ENCODE data around the gene CCT4.
"Not testable (repeated sequence)": the region's sequence is repeated elsewhere in the genome, so short reads cannot be mapped to it uniquely, and the experiment has no call there.

The CCT4 gene, protein sequence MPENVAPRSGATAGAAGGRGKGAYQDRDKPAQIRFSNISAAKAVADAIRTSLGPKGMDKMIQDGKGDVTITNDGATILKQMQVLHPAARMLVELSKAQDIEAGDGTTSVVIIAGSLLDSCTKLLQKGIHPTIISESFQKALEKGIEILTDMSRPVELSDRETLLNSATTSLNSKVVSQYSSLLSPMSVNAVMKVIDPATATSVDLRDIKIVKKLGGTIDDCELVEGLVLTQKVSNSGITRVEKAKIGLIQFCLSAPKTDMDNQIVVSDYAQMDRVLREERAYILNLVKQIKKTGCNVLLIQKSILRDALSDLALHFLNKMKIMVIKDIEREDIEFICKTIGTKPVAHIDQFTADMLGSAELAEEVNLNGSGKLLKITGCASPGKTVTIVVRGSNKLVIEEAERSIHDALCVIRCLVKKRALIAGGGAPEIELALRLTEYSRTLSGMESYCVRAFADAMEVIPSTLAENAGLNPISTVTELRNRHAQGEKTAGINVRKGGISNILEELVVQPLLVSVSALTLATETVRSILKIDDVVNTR

DNA sequence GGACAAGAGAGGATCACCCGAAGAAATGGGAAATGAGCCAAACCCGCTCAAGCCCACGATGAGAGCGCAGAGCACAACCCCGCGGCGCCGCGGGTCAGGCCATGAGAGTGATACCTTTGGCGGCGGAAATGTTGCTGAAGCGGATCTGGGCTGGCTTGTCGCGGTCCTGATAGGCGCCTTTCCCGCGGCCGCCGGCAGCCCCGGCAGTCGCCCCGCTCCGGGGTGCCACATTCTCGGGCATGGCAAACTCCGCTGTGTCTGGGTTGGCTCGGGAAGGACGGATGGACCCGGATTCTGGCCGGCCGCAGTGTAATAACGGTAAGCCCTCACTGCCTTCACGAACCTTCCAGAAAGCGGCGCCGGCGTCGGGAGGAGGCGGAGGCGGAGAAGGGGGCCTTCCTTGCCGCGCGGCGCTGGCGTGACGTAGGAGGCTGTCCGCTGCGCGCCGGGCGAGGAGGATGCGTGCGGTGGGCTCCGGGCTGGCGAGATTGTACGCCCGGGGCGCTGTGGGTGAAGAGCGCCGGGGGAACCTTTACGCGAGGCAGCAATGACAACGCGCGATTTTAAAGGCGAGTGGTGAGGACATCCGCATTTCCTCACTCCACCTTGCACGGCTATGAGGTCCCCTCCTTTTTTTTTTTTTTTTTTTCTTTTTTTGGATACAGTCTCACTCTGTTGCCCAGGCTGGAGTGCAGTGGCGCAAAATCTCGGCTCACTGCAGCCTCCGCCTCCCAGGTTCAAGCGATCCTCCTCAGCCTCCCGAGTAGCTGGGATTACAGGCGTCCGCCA is at the start of gene CCT4:
Gene CCT4, minus strand, starts transcription at position 390 of the 789 bp plus-strand sequence. Its CDS starts 149 bp downstream, at position 241.
- DNase-seq (ENCODE audit: low spot score) = peak; percentile 95

DNA sequence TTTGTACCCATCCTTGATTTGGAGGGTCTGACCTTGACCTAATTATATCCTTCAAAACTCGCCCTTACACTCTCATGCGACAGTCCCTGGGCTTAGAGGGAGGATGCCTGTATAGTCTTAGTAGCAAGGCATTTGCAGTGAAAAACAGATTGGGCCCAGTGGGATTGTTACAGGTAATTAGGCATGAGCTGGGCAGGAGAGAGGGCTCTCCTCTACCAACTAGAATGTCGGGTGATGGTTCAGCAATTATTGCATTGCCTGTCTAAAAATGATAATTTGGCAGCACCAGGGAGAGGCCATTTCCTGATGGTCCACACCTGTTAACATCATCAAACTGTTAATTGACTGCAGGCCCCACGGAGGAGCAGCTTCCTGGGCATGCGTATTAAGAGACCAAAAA is 49.4 kb upstream of the CCT4 start:
- no peak for DNase-seq (ENCODE audit: low spot score)

DNA sequence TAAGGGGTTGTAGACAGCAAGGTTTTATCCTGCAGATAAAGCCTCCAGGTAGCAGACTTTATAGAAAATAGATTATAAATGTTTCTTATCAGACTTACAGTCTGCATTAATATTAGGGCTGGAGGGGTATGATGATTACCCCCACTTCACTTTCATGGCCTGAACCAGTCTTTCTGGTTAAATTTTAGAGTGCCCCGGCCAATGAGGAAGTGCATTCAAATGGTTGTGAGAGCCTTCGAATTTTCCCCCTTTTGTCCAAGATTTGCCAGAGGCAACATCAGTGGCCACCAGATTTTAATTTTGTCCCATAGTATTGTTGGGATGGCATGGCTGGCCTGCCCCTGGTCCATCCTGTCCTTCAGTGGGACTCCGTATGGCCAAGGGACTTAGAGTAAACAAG is 48.6 kb upstream of the CCT4 start:
- no peak for DNase-seq (ENCODE audit: low spot score)

DNA sequence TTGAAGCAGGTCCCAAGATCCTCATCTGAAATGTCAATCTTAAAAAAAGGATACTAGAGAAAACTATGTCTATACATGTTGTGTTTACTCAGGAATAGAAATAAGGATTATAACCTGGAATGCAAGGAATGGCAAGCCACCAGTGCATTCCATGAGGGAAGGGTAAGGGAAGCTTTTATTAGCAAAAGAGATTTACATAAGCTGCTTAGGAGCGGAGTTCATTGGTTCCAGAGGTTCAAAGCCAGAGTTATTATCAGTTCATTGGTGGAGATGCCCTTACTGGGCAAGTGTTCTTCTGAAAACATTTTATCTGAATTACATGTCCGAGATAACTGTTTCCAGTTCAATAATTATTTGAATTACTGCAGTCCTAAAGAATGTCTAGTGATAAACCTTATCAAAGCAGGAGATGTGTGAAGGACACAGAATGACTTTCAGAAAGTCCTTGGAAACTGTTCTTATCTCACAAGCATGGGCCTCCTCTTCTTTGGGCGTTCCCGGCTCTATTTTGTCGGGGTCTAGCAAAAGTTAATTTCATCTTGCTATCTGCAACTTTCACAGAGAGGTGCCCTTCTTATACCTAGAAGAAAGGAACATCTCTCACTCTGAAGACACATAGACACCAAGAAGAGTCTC is 40.5 kb upstream of the CCT4 start:
- no peak for DNase-seq (ENCODE audit: low spot score)

DNA sequence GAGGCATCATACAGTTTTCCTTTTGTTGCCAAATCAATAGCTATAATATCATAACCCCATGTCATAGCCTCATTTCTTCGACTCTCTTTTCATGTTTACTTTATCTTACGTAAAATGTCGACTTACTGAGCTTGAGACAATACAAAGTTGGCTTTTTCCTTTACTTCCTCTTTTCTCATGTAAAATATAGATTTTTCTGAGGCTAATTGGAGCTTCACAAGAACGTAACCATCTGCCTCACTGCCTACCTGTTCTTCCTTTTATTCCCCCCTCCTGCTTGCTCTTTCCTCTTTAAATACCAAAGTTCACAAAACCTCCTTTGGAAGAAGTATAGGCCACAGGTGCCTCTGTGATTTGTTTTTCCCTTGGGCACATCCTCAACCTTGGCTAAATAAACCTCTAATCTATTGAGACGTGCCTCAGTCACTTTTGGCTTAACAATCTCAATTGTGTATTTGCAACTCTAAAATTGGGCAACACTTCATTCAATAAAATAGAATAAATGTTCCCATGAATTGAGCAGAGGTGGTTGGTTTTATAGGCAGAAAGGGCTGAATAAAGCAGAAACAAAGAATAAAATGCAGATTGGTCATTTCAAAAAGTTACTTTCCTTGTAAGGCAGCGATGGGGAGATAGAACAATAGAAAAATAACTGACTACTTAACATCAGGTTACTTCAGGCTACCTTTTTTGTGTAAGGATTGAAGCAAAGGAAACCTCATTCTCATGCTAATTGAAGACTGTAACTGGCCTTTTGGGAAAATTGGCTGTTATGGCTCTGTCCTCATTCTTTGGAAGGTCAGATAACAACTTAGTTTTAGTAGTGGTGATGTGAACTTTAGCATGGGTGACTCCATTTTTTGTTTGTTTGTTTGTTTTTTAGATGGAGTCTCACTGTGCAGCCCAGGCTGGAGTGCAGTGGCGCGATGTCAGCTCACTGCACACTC is 38.3 kb upstream of the CCT4 start:
- no peak for DNase-seq (ENCODE audit: low spot score)

DNA sequence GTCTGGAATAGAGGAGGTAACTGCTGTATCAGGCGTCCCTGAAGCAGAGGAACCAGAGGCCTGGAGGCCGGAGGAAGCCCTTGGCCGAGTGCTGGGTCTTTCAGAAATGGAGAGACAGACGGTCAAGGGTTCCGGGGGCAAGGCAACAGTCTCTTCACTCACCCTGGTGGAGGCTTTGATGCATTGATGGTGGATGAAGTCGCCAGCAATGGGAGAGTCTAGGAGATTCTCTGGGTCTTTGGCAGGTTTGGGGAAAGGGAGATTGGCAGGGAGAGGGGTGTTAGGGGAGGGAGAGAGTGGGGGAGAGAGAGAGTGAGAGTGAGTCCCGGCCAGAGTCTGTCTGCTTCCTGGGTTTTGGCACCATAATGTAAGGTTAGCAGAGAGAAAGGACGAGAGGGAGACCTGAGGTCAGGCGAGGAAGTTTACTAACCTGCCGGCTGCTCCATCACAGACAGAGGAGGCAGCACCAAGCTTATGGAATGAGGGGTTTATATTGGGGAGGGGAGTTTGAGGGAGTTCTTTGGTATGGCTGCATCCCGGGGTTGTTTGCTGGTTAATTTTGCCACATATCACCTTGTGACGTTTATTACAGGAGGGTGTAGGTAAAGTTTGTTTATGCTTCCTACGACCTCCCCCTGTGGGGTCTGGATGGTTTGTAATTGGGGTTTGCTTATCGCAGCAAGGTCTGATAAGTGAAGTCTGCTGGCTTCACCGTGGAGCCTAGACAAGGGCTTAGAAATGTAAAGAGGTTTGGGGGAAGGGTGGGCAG is 36.6 kb upstream of the CCT4 start:
- no peak for DNase-seq (ENCODE audit: low spot score)

DNA sequence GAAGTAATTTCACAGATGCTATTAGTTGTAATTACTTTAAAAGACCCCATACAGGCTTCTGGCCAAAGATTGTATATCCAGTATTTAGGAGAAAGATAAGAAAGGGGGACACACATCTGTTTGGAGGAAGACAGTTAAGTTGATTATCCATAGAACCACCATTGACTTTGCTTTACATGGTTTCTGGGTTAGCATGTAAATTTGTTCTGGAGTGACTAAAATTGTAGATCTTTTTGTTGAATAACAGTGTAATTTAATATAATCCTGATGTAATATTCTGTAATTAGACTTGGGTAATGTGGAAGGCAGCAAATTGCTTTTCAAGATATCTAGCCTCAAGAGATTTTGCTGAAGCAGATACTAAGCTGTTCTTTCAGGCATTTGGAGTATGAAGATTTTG is 34.3 kb upstream of the CCT4 start:
- no peak for DNase-seq (ENCODE audit: low spot score)

DNA sequence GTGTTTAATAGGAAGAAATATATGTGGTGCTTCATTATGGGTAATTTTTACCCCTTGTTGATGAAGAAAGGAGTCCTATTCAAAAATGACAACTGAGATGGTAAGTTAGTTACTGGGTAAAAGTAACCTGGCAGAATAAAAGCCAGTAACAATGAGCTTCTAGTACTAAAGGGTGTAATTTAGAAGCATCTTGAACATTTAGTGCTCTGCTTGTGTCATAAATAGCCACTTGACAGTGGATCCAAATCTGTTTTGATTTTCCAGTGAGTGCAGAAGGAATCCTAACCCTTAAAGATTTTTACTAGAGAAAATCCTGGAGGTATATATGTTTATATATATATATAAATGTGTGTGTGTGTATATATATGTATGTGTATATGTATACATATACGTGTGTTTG is 32.1 kb upstream of the CCT4 start:
- DNase-seq (ENCODE audit: low spot score) = no peak

DNA sequence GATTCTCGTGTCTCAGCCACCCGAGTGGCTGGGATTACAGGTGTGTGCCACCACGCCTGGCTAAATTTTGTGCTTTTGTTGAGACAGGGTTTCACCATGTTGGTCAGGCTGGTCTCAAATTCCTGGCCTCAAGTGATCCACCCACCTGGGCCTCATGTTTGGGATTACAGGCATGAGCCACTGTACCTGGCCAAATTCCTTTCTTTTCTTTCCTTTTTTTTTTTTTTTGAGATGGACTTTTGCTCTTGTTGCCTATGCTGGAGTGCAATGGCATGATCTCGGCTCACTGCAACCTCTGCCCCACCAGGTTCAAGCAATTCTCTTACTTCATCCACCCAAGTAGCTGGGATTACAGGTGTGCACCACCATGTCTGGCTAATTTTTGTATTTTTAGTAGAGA is 26.3 kb upstream of the CCT4 start:
- not testable (repeated sequence) for DNase-seq (ENCODE audit: low spot score)

DNA sequence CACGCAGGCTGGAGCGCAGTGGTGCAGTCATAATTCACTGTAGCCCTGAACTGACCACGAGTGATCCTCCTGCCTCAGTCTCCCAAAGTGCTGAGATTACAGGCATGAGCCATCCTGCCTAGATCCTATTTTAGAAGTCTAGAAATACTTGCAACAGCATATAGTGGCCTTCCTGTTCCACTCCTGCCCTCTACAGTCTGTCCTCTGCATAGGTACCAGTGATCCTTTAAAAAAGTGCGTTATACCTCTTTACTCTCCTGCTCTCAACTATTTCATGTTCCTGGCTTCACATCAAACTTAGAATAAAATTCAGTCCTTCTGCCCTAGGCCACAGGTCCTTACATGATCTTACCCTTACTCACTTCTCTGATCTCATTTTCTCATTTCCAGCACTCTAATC is 23.1 kb upstream of the CCT4 start:
- peak; percentile 47 for DNase-seq (ENCODE audit: low spot score)

DNA sequence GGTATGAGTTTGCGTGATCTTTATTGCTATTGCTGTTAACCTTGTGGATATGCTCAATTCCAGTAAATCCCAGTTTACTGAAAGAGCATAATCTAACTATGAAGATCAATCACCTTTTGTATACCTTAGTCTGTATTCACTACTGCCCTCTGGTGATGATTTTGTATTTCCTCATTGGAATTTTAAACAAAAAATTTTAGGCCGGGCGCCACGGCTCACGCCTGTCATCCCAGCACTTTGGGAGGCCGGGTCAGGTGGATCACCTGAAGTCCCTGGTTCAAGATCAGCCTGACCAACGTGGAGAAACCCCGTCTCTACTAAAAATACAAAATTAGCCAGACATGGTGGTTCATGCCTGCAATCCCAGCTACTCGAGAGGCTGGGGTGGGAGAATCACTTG is 22.1 kb upstream of the CCT4 start:
- DNase-seq (ENCODE audit: low spot score) = no peak

DNA sequence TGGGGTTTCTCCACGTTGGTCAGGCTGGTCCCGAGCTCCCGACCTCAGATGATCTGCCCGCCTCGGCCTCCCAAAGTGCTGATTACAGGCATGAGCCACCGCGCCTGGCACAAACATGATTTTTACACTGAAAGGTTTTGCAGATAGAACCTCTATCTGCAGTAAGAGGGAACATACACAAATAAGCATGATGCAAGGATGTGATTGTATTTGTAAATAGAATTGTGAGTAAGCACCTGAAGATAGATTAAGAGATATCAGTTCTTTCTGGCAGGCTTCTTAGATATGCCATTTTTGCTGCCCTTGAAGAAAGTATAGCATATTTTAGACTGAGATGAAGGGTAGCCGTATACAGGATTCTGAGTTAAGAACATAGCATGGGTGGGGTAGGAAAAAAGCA is 20.7 kb upstream of the CCT4 start:
- DNase-seq (ENCODE audit: low spot score) = no peak

DNA sequence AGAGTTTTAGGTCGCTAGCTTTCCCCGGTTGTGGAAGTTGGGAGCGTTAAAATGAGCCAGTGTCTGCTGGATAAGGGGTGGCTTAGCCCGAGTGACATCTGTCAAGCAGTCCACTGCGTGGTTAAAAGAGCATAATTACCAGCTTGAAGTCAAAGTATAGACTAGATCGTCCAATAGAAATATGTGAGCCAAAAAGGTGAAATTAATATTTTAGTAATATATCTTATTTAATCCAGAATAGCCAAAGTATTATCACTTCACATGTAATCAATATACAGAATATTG is 17.7 kb upstream of the CCT4 start:
- DNase-seq (ENCODE audit: low spot score) = no peak

DNA sequence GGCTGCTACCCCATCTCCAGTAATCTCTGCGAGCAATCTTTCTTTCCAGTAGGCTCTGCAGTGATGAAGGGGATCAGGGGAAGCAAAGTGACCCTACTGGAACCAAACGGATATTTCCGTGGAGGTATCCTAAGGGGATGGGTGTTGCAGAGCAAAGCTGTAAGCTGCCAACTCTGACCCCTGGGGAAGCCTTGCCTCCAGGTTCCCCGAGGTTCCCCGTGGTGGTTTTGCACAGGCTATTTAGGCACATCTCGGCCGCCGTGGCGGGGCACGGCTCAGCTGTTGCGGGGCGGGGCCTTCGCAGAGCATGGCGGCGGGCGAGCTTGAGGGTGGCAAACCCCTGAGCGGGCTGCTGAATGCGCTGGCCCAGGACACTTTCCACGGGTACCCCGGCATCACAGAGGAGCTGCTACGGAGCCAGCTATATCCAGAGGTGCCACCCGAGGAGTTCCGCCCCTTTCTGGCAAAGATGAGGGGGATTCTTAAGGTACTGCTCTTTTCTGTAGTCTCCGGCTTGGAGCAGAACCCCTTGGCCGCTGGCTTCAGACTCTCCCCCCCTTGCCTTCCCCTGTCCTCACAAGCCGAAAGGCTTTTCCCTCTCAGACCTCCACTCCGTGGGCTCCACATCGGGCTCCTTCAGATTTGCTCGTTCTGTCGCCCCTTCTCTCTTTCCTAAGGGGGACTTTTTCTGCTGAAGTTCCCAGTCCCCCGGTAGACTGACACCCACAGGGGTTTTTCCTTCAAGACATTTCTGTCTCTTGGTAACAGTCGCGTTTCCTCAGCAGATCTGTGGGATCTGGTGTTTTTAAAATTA is 17.1 kb upstream of the CCT4 start, which contains the start of gene COMMD1:
Gene COMMD1, plus strand, starts transcription at position 303 of the 814 bp plus-strand sequence. Its CDS starts 5 bp downstream, at position 308.
- DNase-seq (ENCODE audit: low spot score) = peak; percentile 87

DNA sequence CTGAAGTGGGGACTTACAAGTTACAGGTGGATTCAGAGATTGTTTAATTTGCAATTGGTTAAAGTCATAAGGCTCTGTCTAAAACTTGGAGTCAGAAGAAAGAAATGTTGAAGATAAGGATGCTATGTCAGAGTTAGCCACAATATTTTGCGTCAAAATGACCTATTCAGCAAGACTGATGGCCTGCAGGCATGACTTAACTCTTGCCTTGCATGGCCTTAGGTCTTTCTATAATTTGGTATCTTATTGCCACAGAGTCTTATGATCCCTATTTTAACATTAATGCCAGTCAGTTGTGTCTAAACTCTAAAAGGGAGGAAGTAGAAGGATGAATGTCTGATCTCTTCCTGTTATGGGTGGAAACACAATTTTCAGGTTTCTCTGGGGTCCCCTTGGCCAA is 11.8 kb upstream of the CCT4 start:
- DNase-seq (ENCODE audit: low spot score) = no peak

DNA sequence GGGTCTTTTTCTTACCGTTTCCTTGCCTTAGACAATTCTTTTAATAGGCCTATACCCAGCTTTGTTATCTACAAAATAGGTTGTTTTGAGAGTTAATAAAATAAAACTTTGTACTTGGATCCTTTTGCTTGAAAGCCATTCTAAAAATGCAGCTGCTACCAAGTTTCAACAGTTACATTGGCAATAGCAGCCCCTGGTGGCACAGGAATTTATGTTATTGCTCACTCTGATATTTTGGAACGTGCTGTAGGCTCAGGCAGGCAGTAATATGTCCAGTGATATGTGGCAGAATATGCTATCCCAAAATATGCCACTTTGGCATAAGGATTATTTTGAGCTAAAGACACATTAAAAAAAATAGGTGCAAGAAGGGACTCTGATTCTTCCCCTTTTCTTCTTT is 10.4 kb upstream of the CCT4 start:
- DNase-seq (ENCODE audit: low spot score) = peak; percentile 70

DNA sequence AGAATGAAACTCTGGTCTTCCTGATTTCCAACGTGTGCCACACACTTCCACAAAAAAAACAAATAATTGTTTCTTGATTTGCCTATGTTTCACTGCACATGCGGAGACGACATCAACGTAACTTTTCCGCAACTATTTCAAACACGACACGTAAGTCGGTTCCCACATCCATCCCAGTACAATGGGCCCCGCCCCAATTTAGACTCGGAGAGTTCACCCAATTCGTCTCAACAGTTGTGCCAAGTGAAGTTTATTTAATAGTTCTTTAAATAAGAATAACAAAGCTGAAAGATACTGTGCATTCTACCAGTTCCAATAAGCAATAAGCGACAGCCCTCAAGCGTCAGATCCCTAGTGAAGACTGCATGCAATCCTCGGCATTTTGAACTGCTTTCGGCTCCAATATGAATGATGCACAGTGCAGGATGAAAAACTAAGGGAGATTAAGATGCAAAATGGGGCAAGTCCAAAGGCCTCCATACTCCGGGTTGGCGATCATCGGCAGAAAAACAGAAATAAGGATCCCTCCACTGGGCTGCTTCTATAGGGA is 664 bp downstream of the CCT4 start:
- DNase-seq (ENCODE audit: low spot score) = no peak

DNA sequence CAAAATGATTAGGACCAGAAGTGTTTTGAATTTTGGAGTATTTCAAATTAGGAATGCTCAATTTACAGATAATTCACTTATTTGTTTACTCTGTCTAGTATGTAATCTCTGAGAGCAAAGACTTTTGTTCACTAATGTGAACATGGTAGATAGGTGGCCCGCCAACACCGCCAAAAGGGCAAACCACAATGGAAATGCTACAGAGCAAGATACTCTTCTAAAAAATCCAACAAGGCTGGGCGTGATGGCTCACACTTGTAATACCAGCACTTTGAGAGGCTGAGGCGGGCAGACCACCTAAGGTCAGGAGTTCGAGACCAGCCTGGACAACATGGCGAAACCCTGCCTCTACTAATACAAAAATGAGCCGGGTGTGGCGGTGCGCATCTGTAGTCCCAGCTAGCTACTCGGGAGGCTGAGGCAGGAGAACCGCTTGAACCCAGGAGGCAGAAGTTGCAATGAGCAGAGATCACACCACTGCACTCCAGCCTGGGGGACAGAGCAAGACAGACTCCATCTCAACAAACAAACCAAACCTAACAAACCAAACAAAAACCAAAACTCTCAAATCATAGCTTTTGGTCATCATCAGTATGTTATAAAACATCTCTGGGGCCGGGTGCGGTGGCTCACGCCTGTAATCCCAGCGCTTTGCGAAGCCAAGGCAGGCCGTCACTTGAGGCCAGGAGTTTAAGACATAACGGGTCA is 2.4 kb downstream of the CCT4 start:
- DNase-seq (ENCODE audit: low spot score) = no peak

DNA sequence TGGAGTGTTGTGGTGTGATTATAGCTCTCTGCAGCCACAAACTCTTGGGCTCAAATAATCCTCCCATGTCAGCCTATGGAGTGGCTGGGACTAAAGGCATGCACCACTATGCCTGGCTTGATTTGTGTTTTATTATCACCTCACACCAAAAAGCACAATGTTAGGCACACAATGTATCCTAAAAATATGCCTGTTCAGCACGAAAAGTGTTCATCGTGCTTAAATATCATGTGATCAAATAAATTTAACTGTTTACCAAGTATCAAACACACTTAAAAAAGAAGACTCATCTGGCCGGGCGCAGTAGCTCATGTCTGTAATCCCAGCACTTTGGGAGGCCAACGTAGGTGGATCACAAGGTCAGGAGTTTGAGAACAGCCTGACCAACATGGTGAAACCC is 5.6 kb downstream of the CCT4 start:
- DNase-seq (ENCODE audit: low spot score) = no peak
